GM21515 (cell line): Measurements from ENCODE around the gene FANCC.

Experiments used
- ATAC-seq: cut with Tn5 transposase; IDR thresholded peaks from one replicate; pipeline ENCODE4 v1.9.1; 2021; ENCODE audit not compliant: unreplicated experiment

The FANCC gene

DNA sequence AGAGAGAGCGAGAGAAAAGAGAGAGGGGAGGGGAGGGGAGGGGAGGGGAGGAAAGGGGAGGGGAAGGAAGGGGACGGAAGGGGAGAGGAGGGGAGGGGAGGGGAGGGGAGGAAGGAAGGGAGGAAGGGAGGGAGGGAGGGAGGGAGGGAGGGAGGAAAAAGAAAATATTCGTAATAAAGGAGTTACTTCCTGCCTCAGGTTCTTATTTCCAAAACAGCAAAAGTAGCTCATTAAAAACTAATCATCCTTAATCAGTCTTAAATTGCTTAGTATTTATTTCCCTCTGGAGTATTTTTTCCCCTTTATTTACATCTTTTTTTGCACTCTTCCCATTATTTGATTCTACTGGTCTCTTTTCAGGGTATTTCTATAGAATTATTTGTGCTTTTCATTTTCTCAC is 162.3 kb downstream of the FANCC start:
- ATAC-seq = no peak

DNA sequence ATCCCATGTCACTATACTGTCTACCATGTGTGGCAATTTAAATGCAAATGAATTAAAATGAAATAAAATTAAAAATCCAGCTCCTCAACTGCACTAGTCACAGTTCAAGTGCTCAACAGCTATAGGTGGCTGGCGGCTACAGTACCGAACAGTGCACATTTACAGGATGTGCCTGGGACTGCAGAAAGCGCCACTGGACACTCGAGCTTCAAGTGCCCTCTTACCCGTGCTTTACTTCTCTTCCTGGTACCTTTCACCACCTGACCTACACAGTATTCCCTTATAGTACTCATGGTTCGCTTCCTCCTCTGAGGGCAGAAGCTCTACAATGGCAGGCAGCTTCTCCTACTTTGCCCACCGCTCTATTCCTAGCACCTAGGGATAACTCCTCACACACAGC is 166.6 kb downstream of the FANCC start:
- ATAC-seq = no peak

DNA sequence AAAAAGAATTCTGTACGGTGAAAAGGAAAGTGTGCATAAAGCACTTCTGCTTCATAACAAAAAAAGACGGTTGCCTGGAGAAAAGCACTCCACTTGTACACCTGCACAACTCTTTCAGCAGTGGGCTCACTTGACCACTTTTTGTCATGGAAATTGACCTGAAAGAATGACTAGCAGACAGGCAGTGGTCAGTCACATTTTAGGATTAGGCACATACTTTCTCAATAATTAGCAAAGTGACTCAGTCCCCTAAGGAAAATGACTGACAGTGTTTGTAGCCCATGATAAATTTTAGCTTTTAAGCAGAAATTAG is 169.3 kb downstream of the FANCC start:
- ATAC-seq = no peak

GRCh38 chr9:95147452-95148207 is 169.9 kb downstream of the FANCC start:
- ATAC-seq = no peak

DNA sequence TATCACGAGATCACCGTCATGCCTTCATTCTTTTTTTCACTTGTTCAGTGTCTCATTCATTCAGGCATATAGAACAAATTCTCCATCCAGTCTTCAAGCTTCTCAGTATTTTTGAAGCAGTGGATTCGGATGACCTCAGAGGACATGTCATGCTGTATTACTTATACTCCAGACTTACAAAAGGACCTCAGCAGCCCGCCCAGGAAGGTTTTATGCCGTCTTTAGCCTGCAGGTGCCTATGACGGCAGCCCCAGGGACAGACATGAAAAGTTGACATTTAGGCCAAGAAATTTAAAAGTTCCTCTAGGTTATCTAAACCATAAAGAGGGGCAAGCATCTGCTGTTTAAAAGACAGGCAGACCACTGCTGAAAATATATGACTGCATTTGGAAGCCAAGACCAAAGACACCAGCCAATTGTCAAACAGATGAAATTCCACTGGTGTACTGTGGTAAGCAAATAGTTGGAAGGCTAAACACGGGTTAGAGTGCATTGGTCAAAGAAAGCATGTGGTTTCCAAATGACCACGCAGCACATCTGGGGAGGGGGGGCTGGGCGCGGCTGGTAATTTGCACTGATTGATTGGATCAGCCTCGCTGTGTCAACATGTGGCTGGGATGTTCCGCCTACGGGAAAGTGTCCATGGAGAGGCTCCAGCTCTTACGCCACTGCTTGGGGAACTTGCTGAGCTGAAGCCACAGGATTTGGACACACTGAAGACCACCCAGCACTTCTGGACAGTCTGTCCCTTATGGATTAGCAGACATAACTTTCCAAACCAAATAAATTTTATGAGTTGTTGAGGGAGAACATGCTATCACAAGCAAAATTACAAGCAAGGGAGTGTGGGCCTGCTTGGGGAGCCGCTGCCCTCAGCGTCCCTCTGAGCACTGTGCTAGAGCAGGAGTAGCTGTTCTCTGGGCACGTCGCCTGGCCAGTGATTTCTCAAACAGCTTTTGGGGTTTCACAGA is 173.6 kb downstream of the FANCC start:
- no peak for ATAC-seq

- no peak for ATAC-seq
Observed at GRCh38 chr9:95142728-95143127, 174.8 kb downstream of the FANCC start.

DNA sequence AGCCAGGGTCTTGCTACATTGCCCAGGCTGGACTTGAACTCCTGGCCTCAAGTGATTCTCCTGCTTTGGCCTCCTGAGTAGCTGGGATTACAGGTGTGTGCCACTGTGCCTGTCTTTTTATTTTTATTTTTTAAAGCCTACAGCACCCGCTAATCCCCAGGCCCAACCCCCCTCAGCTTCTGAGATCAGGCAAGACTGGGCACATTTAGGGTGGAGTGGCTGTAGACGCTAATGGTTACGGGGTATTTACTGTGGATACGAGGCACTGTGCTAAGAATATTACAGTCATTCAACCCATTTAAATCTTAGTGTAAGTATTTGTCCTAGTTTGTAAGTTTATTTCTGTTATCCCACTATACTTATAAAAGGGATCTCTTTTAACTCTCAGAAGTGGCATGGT is 175.2 kb downstream of the FANCC start:
- no peak for ATAC-seq

GRCh38 chr9:95140821-95141220 is 176.7 kb downstream of the FANCC start:
- ATAC-seq = no peak

GRCh38 chr9:95139126-95139525 is 178.4 kb downstream of the FANCC start:
- ATAC-seq = no peak

DNA sequence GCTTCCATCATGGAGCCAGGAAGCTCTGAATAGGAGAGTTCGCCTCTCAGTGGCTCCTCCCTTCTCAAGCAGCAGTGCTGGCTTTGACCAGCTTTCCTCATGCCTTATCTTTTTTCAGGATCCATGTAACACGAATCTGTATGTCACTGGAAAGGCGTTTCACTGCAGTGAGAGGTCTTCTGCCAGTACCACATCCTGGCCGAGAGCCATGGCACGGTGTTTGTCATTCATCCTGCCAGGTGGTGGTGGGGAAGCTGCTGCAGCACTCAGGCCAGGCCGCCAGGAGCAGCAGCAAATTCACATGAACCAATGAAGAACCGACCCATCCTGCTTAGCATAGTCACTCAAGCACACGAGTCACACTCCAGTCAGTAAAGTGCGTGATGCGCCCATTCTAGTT is 179.0 kb downstream of the FANCC start:
- ATAC-seq = no peak

DNA sequence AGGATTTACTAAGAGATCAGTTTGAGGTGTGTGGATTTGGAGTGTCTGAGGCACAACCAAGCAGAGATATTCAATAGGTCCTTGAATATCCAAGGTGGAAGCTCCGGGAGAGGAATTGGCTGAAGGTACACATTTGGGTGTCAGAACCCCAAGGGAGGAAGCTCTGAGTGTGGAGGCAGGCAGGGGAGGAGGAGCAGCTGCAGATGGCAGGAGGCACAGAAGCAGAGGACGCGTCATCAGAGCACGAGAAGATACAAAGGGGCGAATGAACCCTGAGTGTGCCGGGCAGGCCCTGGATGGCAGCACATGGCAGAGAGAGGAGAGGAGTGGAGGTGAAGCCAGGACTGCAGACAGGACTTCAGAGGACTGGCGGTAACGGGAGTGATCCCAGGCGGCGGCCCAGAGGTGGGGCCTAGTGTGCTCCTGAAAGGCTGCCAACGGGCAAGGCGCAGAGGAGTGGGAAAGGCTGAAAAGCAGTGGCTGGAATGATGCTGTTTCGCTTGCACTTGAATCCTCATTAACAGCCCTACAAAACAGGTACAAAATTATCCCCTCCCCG is 179.8 kb downstream of the FANCC start:
- no peak for ATAC-seq

DNA sequence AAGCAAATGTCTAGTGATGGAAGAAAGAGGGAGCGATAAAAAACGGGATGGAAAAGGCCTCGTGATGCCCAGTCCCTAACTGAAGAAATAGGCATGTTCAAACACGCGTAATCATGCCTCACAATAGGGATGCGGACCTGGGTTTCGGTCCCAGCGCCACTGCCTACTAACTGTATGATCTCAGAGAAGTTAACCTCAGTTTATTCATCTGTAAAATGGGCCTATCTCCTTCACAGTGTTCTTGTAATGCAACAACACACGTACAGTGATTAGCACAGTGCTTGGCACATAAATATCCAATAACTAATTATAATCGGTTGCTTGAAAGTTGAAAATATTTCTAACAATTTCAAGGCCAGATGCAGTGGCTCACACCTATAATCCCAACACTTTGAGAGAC is 181.8 kb downstream of the FANCC start:
- no peak for ATAC-seq

DNA sequence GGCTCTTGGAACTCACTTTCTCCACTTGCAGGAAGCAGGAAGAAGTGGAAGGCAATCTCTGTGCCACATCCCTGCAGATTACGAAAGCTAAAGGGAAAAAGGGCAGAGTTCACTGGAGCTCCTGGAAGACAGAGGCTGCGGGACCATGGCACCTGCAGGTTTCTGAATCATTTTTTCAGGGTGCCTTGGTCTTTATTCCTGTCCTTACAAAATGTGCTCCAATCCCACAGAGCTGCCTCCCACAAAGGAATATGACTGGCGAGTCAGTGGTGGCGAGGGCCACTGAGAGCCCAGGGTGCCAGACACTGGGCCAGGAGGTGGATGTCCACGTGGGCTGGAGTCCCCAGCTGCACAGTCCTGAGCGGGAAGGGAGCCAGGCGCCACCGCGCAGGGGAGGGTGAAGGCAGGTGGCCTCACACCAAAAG is 183.0 kb downstream of the FANCC start:
- no peak for ATAC-seq

GRCh38 chr9:95133325-95133705 is 184.2 kb downstream of the FANCC start:
- no peak for ATAC-seq

- no peak for ATAC-seq
Observed at GRCh38 chr9:95132366-95133324, 184.9 kb downstream of the FANCC start.

- ATAC-seq = no peak
Observed at GRCh38 chr9:95131023-95131943, 186.2 kb downstream of the FANCC start.

GRCh38 chr9:95130484-95130883 is 187.0 kb downstream of the FANCC start:
- no peak for ATAC-seq

DNA sequence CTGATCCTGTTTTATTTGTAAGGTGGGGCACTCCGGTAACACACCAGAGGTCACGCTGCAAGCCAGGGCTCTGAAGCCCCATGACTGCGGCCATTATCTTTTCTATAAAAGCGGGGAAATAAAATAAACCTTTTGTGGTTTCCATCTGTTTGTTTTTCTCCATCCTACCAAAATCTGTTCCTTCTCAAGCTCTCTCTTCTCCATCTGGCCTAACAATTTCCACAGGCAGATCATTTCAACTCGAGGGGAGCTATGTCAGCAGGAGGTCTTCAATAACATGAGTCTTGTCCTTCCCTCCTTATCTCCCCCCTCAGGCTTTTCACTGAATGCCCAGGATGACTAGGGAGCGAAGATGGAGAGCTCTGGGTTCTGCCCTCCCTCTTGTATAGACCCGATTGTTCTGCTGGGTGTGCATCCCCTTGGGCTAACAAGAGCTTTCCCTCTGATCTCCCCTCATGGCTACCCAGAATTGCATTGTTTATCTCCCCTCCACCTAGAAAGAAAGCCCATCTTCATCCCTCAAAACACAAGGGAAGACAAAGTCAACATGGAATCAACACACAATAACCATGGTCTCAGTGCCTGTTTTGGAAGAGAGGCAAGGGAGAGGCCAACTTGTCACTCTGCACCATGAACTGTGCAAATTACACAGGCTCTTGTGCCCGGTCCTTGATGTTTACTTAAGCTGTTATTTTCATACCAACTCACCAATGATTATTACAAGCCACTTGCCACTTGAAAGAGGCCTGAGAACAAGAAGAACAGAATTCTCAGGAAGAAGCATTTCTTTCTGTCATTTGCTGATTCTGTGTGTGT is 187.8 kb downstream of the FANCC start:
- ATAC-seq = no peak

DNA sequence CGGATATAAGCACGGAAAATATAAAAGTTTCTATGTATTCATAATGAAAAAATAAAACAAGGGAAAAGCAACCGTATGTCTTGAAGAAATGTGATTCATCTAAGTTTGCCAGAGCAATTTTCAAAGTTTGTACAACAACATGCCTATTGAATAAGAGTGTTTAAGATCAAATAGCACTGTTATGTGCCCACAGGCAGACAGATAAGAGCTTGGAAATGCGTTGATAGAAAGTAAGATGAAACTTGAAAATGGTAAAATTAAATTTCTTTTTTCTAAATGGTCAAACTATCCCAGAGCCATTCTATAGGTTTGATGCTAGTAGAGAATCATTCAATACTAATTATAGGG is 189.4 kb downstream of the FANCC start:
- ATAC-seq = no peak
